Stimulated activated CD8-positive, alpha-beta memory T cell treated with anti-CD3 and anti-CD28 coated beads, Interleukin-7, amount 100 ng/mL, for 1 hour (primary cell): ENCODE data around the gene DHRS4L2.

Experiments used
- DNase-seq, 2 donors: peaks; one replicate each; pipeline ENCODE4 v3.0.0-alpha.2; 2020; ENCODE audit warnings: low read depth in 2 of 2

DHRS4L2 gene

GRCh38 chr14:24053548-24054323 is 65.0 kb downstream of the DHRS4L2 start:
- DNase-seq, result no peak

GRCh38 chr14:24054324-24054641 is 65.6 kb downstream of the DHRS4L2 start:
- no peak for DNase-seq

GRCh38 chr14:24054646-24055045 is 65.9 kb downstream of the DHRS4L2 start:
- no peak for DNase-seq
